D341Med (cell line): Measurements from ENCODE around the gene TMEM74B.
A peak's percentile ranks its signal among the peaks of the same experiment; 100 is the strongest.
"Not testable (repeated sequence)": the region's sequence is repeated elsewhere in the genome, so short reads cannot be mapped to it uniquely, and the experiment has no call there.

Experiments used
- DNase-seq: peaks from one replicate; pipeline ENCODE4 v3.0.0; 2012; ENCODE audit warnings: low spot score

The TMEM74B gene

GRCh38 chr20:1184638-1185315 is at the start of gene TMEM74B:
Gene TMEM74B, minus strand, starts transcription at chr20:1184981. Its CDS starts 1,180 bp downstream, at chr20:1183801.
- peak; percentile 53 for DNase-seq

DNA sequence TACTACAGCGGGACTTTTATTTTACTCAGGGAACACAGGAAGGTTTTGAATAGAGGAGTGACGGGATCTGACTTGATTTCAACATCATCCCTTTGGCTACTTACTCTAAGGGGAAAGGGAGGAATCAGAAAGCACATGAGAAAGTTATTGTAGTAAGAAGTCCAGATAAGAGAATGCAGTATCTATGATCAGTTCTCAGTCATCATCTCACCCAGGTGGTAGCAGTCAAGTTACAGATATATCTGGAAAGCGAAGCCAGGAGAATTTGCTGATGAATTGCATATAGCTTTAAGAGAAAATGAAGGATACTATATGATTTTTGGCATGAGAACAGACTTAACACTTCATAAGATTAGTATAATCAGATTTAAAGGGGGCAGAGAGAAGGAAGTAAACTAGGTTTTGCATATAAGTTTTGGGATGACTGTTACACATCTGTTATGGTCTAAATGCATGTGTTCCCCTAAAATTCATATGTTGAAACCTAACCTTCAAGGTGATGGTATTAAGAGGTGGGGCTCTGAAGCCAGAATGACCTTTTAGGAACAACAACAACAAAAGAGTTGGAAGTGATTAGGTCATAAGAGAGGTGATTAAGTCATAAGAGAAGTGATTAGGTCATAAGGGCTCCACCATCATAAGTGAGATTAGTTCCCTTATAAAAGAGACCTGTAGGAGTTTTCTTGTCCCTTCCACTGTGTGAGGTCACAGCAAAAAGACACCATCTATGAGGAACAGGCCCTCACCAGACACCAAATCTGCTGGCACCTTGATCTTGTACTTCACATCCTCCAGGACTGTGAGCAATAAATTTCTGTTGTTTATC is 47.7 kb upstream of the TMEM74B start:
- DNase-seq, result no peak

DNA sequence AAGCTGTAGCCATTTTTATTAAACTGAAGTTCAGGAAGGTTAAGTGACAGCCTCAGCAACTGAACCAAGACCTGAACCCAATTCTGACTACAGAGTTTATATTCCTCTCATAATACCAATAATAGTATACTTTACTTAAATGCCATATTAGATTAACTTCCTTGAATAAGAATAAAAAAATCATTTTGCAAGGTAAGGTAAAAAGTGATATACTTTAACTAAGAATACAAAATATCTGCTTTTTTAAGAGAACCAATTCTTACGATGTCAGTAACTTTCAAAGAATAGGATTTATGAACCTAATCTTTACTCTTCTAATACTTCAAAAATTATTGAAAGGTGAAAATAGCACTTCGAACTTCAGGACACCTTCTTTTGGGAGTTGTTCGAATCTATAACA is 44.8 kb upstream of the TMEM74B start:
- no peak for DNase-seq

- DNase-seq, result peak; percentile 96
Measured at GRCh38 chr20:1225783-1226654, 41.2 kb upstream of the TMEM74B start, which contains the start of gene RAD21L1. Gene RAD21L1, plus strand, starts transcription at chr20:1226044. Its CDS starts 2,410 bp downstream, at chr20:1228454.

GRCh38 chr20:1225263-1225782 is 40.5 kb upstream of the TMEM74B start:
- no peak for DNase-seq

GRCh38 chr20:1224205-1224890 is 39.6 kb upstream of the TMEM74B start:
- no peak for DNase-seq

DNA sequence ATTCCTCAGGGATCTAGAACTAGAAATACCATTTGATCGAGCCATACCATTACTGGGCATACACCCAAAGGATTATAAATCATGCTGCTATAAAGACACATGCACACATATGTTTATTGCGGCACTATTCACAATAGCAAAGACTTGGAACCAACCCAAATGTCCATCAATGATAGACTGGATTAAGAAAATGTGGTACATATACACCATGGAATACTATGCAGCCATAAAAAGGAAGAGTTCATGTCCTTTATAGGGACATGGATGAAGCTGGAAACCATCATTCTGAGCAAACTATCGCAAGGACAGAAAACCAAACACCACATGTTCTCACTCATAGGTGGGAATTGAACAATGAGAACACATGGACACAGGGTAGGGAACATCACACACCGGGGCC is 38.0 kb upstream of the TMEM74B start:
- not testable (repeated sequence) for DNase-seq

DNA sequence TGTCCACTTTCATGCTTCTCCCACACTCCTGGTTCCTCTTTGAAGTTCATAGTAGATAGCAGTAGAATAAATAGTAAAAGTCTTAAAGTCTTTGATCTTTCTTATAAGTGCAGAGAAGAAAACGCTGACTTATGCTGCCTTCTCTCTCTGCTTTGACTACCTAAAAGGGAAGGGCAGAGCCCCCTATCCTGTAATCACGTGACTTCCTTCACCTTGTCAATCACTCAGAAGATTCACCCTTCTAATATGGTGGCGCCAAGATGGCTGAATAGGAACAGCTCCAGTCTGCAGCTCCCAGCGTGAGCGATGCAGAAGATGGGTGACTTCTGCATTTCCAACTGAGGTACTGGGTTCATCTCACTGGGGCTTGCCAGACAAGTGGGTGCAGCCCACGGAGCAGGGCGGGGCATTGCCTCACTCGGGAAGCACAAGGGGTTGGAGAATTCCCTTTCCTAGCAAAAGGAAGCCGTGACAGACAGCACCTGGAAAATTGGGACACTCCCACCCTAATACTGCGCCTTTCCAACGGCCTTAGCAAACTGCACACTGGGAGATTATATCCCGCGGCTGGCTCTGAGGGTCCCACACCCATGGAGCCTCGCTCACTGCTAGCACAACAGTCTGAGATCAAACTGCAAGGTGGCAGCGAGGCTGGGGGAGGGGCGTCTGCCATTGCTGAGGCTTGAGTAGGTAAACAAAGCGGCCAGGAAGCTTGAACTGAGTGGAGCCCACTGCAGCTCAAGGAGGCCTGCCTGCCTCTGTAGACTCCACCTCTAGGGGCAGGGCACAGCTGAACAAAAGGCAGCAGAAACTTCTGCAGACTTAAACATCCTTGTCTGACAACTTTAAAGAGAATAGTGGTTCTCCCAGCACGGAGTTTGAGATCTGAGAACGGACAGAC is 32.0 kb upstream of the TMEM74B start:
- DNase-seq, result not testable (repeated sequence)

DNA sequence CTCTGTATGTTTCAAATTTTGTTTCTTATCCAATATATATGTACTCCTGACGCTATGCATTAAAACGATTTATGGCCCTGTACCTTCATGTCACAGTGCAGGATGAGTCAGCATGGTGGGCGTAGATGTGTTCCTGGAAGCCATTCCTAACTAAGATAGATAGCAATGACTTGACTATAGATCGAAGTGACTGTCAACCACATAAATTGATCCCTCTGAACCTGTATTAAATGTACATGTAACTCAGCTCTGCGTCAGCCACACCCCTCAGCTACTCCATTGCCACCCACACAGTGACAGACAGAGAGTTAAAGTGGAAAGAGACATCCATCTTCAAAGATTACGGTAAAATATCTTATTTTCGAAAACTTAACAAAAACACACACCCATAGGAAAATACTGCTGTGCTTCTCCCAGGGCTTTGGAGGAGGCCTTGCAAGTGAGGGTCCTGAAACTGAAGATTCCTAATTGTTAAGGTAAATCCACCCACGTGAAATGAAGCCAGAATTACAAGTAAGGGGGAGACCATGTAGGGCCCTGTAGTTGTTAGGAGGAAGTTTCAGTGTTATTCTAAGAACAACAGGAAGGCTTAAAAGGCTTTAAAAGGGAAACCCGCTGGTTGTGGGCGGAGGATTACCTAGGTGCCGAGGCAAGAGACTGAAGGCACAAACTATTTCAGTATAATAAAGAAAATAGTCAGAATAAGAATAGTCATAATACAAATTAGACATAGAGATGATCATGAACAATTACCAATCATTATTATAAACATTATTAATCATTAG is 30.8 kb upstream of the TMEM74B start:
- no peak for DNase-seq

DNA sequence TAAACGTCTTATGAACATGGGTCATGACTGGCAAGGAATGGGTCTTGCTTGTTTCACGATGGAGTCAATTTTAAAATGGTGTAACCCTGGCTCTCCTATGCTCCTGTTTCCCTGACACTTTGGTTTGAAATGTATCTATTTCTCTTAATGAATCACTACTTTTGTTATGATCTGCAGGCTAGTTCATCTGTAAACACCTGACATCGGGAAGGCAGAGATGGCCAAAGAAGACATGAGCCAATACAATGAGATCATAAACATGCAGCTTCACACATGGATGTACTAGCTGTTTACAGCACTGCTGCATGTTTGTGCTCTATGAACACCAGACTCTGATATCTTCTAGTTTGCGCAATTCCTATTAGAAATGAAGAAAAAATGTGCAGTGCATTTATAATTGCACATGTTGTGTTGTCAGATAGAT is 30.1 kb upstream of the TMEM74B start:
- no peak for DNase-seq

GRCh38 chr20:1212607-1213396 is 28.0 kb upstream of the TMEM74B start:
- peak; percentile 81 for DNase-seq

GRCh38 chr20:1212023-1212422 is 27.2 kb upstream of the TMEM74B start:
- no peak for DNase-seq

GRCh38 chr20:1210501-1210900 is 25.7 kb upstream of the TMEM74B start:
- DNase-seq, result no peak

- DNase-seq, result no peak
Measured at GRCh38 chr20:1209447-1210387, 24.9 kb upstream of the TMEM74B start.

DNA sequence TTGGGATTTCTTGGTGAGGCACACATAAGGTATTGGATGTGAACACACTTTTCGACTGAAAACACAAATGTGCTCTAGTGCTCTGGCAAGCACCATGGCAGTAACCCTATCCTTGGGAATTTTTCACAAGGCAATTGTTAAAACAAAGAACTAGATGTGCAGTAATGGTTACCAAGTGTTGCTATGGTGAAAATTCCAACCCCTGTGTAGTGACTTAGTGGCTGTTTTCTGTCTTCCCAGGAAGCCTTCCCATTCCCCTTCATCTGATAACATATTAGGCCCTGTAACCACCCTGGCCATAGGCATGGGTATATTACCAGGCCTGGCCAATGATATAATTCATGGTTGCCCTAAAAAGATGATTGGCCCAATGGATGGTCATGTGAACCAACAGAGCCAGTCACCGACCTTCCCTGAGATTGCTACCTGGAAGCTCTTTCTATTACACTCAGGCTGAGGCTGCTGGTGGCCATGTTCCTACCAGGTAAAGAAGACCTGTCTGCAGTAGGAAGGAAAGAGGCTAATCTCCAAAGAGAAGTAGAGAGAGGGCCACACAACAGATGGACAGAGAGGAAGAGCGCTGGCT is 22.6 kb upstream of the TMEM74B start:
- DNase-seq, result no peak

DNA sequence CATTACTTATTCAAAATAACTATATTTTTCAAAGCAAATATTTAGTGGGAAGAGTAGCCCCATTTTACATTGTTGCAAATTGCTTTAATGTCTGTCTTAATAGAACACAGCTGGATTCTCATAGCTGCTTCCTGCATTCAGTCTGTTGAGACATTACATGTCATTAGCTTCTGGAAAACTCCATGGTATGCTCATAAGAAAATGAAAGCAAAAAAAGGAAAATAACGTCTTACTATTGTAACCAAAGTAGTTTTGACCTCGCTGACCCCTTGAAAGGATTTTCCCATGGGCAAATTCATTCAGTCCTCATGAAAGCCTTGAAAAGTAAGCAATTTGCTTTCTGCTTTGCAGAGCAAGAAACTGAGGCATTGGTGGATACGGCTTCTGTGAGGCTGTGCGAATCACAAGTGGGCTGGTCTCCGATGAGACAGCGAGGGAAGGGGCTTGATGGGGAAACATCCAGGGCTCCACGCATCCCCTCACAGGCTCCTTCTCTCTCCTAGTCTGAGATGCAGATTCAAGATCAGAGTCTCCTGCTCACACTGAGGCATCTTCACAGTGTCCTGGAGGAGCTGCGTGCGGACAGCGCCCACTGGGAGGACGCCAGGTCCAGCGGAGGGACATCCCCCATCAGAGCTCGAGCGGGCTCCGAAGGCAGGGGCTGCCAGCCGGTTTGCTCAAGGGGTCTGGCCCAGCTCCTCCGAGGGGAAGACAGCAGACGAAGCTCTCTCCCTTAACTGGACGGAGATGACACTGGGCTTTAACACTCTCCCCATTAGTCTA is 21.8 kb upstream of the TMEM74B start:
- DNase-seq, result no peak
